IMR-90 (cell line): ENCODE data around the gene ANG. TPM values are rescaled to one million over a fixed set of nuclear protein-coding genes. Genes with fewer than 3 reads are reported as not detected.

Experiments
- ATAC-seq: fragments of 200-7000 bp; cut with Tn5 transposase; 2 replicates; pipeline ENCODE4 v1.9.1; 2020; ENCODE audit warnings: low read depth, mild to moderate bottlenecking, moderate library complexity
- BruUV-seq: library from RNA; stranded (reverse); fragments of 400-500 nt; replicated peaks from 2 replicates; lab custom pipeline; 2021; lab: Mats Ljungman, UMichigan
- CTCF ChIA-PET: fragments of 300-600 bp; formaldehyde crosslinking; extraction: SDS; loops from one replicate; lab custom pipeline; 2021; ENCODE audit warnings: antibody characterized with exemption; lab: Yijun Ruan, JAX
- POLR2A ChIA-PET: fragments of 300-600 bp; sonication (Branson Sonifier 250); formaldehyde crosslinking; loops from one replicate; lab custom pipeline; 2022; ENCODE audit warnings: antibody characterized with exemption; ENCODE audit not compliant: unreplicated experiment; lab: Charles Lee
- DNase-seq: peaks from one replicate; pipeline ENCODE4 v3.0.0; 2013
- H2AFZ ChIP-seq: replicated peaks from 2 replicates; pipeline ENCODE3; 2013; ENCODE audit warnings: low read length, mild to moderate bottlenecking; ENCODE audit not compliant: poor library complexity
- H2AK5ac ChIP-seq: 2 replicates; pipeline ENCODE4 v1.6.1; 2013; ENCODE audit warnings: low read depth, low read length, inconsistent platforms
- H2AK9ac ChIP-seq: replicated peaks from 2 replicates; pipeline ENCODE3; 2013; ENCODE audit warnings: mild to moderate bottlenecking, low read depth, low read length, moderate library complexity; ENCODE audit not compliant: poor library complexity
- H2BK120ac ChIP-seq: 2 replicates; pipeline ENCODE4 v1.6.1; 2013; ENCODE audit warnings: low read depth, low read length, inconsistent platforms
- H2BK15ac ChIP-seq: 3 replicates; pipeline ENCODE4 v1.6.1; 2013; ENCODE audit warnings: low read depth, low read length, inconsistent platforms
- H2BK20ac ChIP-seq: 2 replicates; pipeline ENCODE4 v1.6.1; 2013; ENCODE audit warnings: low read depth, mild to moderate bottlenecking, inconsistent platforms, low read length, moderate library complexity
- H2BK5ac ChIP-seq: 2 replicates; pipeline ENCODE4 v1.6.1; 2013; ENCODE audit warnings: mild to moderate bottlenecking, low read depth, low read length, inconsistent platforms; ENCODE audit not compliant: poor library complexity, severe bottlenecking
- H3K14ac ChIP-seq: replicated peaks from 2 replicates; pipeline ENCODE4 v1.6.1; 2013; ENCODE audit warnings: low read depth, low read length, inconsistent platforms
- H3K18ac ChIP-seq: 2 replicates; pipeline ENCODE4 v1.6.1; 2013; ENCODE audit warnings: low read depth, low read length, control low read depth
- H3K23ac ChIP-seq: 2 replicates; pipeline ENCODE4 v1.6.1; 2013; ENCODE audit warnings: low read depth, low read length, inconsistent platforms
- H3K27ac ChIP-seq: 2 replicates; pipeline ENCODE4 v1.5.1; 2013; ENCODE audit warnings: mild to moderate bottlenecking, control low read depth, low read length; ENCODE audit not compliant: insufficient read depth
- H3K27me3 ChIP-seq: 2 replicates; pipeline ENCODE4 v1.6.1; 2013; ENCODE audit warnings: low read length; ENCODE audit not compliant: control insufficient read depth, insufficient read depth
- H3K36me3 ChIP-seq: 2 replicates; pipeline ENCODE4 v1.6.1; 2013; ENCODE audit warnings: low read length, mixed read lengths; ENCODE audit not compliant: control insufficient read depth, insufficient read depth
- H3K4ac ChIP-seq: 2 replicates; pipeline ENCODE4 v1.6.1; 2013; ENCODE audit warnings: low read depth, low read length, inconsistent platforms
- H3K4me1 ChIP-seq: 2 replicates; pipeline ENCODE4 v1.6.1; 2013; ENCODE audit warnings: low read length, mixed read lengths; ENCODE audit not compliant: control insufficient read depth, insufficient read depth
- H3K4me2 ChIP-seq: 2 replicates; pipeline ENCODE4 v1.6.1; 2013; ENCODE audit warnings: low read depth, mild to moderate bottlenecking, control low read depth, low read length, moderate library complexity
- H3K4me3 ChIP-seq: 2 replicates; pipeline ENCODE4 v1.5.1; 2013; ENCODE audit warnings: low read depth, mild to moderate bottlenecking, control low read depth, low read length, moderate library complexity; ENCODE audit not compliant: insufficient read depth
- H3K56ac ChIP-seq: 2 replicates; pipeline ENCODE4 v1.6.1; 2013; ENCODE audit warnings: low read length, inconsistent platforms; ENCODE audit not compliant: insufficient read depth; ENCODE audit errors: extremely low read depth
- H3K79me1 ChIP-seq, 2 experiments: 2 replicates each; pipeline ENCODE4 v1.6.1; 2013; ENCODE audit warnings: low read length in 2 of 2, inconsistent platforms in 1 of 2, low read depth in 1 of 2
- H3K9ac ChIP-seq: 2 replicates; pipeline ENCODE4 v1.6.1; 2013; ENCODE audit warnings: low read depth, low read length, control low read depth
- H3K9me1 ChIP-seq: 2 replicates; pipeline ENCODE4 v1.6.1; 2013; ENCODE audit warnings: low read length, inconsistent platforms; ENCODE audit not compliant: insufficient read depth
- H3K9me3 ChIP-seq: 2 replicates; pipeline ENCODE4 v1.6.1; 2013; ENCODE audit warnings: low read length; ENCODE audit not compliant: control insufficient read depth, insufficient read depth
- H4K20me1 ChIP-seq: 2 replicates; pipeline ENCODE4 v1.6.1; 2013; ENCODE audit warnings: low read length, inconsistent platforms; ENCODE audit not compliant: insufficient read depth
- H4K5ac ChIP-seq: 2 replicates; pipeline ENCODE4 v1.6.1; 2013; ENCODE audit warnings: mild to moderate bottlenecking, low read depth, low read length, control low read depth
- H4K8ac ChIP-seq, 2 experiments: 2 replicates each; pipeline ENCODE4 v1.6.1; 2013; ENCODE audit warnings: low read depth in 2 of 2, low read length in 2 of 2, control low read depth in 1 of 2, inconsistent platforms in 1 of 2
- H4K91ac ChIP-seq: 2 replicates; pipeline ENCODE4 v1.6.1; 2013; ENCODE audit warnings: low read depth, low read length, inconsistent platforms; ENCODE audit not compliant: insufficient read depth
- CHD1 ChIP-seq: IDR thresholded peaks from 2 replicates; pipeline ENCODE4 v1.6.1; 2012; ENCODE audit warnings: low read depth, low read length, improper control_type of control experiment
- CTCF ChIP-seq: conservative IDR thresholded peaks from 2 replicates; pipeline ENCODE4 v1.5.1; 2012; ENCODE audit warnings: mild to moderate bottlenecking, low read depth, low read length, improper control_type of control experiment
- FOS ChIP-seq: fragments of 150-350 bp; IDR thresholded peaks from 2 replicates; pipeline ENCODE4 v1.6.1; 2016; ENCODE audit warnings: low read depth, low read length
- MAZ ChIP-seq: IDR thresholded peaks from 2 replicates; pipeline ENCODE4 v1.6.1; 2012; ENCODE audit warnings: low read depth, mild to moderate bottlenecking, low read length, improper control_type of control experiment, moderate library complexity, borderline replicate concordance
- NFE2L2 ChIP-seq: fragments of 150-350 bp; IDR thresholded peaks from 2 replicates; pipeline ENCODE4 v1.6.1; 2016; ENCODE audit warnings: low read depth, mild to moderate bottlenecking, low read length
- POLR2A ChIP-seq: IDR thresholded peaks from 2 replicates; pipeline ENCODE4 v1.6.1; 2012; ENCODE audit warnings: mild to moderate bottlenecking, low read depth, low read length
- RAD21 ChIP-seq: IDR thresholded peaks from 2 replicates; pipeline ENCODE4 v1.6.1; 2012; ENCODE audit warnings: low read length, improper control_type of control experiment
- RFX5 ChIP-seq: IDR thresholded peaks from 2 replicates; pipeline ENCODE4 v1.8.0; 2012; ENCODE audit warnings: low read depth, mild to moderate bottlenecking, low read length, moderate library complexity
- SMC3 ChIP-seq: fragments of 150-350 bp; IDR thresholded peaks from 2 replicates; pipeline ENCODE4 v1.6.1; 2016; ENCODE audit warnings: low read depth, mild to moderate bottlenecking, antibody characterized with exemption, low read length, moderate library complexity
- WGBS, 2 experiments: methylation state at CpG; one replicate each; pipeline versions ENCODE4 v1.1.5 to v1.1.7; 2013; ENCODE audit warnings: missing lambda C conversion rate in 2 of 2; ENCODE audit not compliant: insufficient read length in 1 of 2; ENCODE audit errors: extremely low coverage in 2 of 2; 5-methylcytosine and 5-hydroxymethylcytosine counted together
- dilution Hi-C: fragments of 300-500 bp; cut with HindIII; formaldehyde crosslinking; loops from one replicate; pipeline ENCODE4 v1.14.3; 2018; ENCODE audit warnings: low sequenced_read_pairs; ENCODE audit not compliant: unreplicated experiment
- in situ Hi-C: fragments of 300-500 bp; cut with MboI; formaldehyde crosslinking; loops from 3 replicates; pipeline ENCODE4 v1.14.3; 2019; ENCODE audit warnings: low sequenced_read_pairs, inconsistent platforms, mixed read lengths
- intact Hi-C: fragments of 100-400 bp; cut with micrococcal nuclease; formaldehyde crosslinking; loops from 2 replicates; pipeline ENCODE4 v1.10.0; 2022
- polyA plus RNA-seq, 3 experiments: library from polyadenylated mRNA; depleted of rRNA; stranded (reverse); fragments of >200 nt; gene quantifications; 2 replicates each; pipeline ENCODE4 v1.2.3, GENCODE V29; 2012; ENCODE audit warnings: low replicate concordance in 1 of 3
- total RNA-seq: library from RNA; depleted of rRNA; stranded (reverse); fragments of >200 nt; gene quantifications from 2 replicates; pipeline ENCODE4 v1.2.3, GENCODE V29; 2012

ANG gene
- total and polyA plus RNA-seq, 2 of the 4 experiments (the other 2 are of a cell fraction) = 3.6 to 4.7 TPM

GRCh38 chr14:20662968-20663732, 25.4 kb upstream of the ANG start:
- in situ Hi-C loops (no loop called here), intact Hi-C loops (no loop called here), dilution Hi-C loops (loop anchor here (25.0 kb wide), 1 partner anchor 126 kb away; no protein-coding TSS in a partner anchor)
- Histone ChIP-seq H3K9me3 (no peaks in the 10 kb centered on the region), H4K20me1 (no peaks in the 10 kb centered on the region), H3K23ac (no peak overlapping the region), H3K4me1 (no peaks in the 10 kb centered on the region), H4K5ac (no peak overlapping the region), H3K18ac (no peak overlapping the region), H3K56ac (no peak overlapping the region), H3K4me3 (no peak overlapping the region; the same call in 1 of the 2 replicates), H2BK120ac (no peak overlapping the region), H4K91ac (no peak overlapping the region), H2AFZ (peak overlapping the region; percentile 72), H2AK5ac (no peak overlapping the region), H3K9ac (no peak overlapping the region), H2BK5ac (no peak overlapping the region), H2AK9ac (peak overlapping the region; percentile 42), H4K8ac (no peak overlapping the region), H2BK15ac (no peak overlapping the region), H3K36me3 (no peaks in the 10 kb centered on the region), H3K27ac (no peak overlapping the region), H3K79me1 (no peaks in the 10 kb centered on the region), H2BK20ac (no peak overlapping the region), H3K14ac (no peak overlapping the region), H3K4me2 (peak overlapping the region; percentile 26), H3K4ac (no peak overlapping the region), H3K27me3 (peaks cover 10% of the 10 kb centered on the region; the same call in 1 of the 2 replicates), H3K9me1 (no peaks in the 10 kb centered on the region)
- peak; percentile 82 for ATAC-seq
- ChIA-PET CTCF (no interaction called here), POLR2A (no interaction called here)
- DNase-seq = peak; percentile 55
- WGBS, 2 experiments = no CpG with 5 or more reads among the region's 31 CpGs
- TF ChIP-seq FOS (0 out of 2 replicates have a peak, but pooled peaks have one; percentile 20), RFX5 (no peak), RAD21 (peak; percentile 39), POLR2A (no peak), MAZ (no peak), CTCF (peak; percentile 35; the same call in 1 of the 2 replicates), NFE2L2 (no peak), CHD1 (no peak), SMC3 (no peak)
- no TSS peak for BruUV-seq
